ENCODE measurements around the gene MCUB.

The MCUB gene

DNA sequence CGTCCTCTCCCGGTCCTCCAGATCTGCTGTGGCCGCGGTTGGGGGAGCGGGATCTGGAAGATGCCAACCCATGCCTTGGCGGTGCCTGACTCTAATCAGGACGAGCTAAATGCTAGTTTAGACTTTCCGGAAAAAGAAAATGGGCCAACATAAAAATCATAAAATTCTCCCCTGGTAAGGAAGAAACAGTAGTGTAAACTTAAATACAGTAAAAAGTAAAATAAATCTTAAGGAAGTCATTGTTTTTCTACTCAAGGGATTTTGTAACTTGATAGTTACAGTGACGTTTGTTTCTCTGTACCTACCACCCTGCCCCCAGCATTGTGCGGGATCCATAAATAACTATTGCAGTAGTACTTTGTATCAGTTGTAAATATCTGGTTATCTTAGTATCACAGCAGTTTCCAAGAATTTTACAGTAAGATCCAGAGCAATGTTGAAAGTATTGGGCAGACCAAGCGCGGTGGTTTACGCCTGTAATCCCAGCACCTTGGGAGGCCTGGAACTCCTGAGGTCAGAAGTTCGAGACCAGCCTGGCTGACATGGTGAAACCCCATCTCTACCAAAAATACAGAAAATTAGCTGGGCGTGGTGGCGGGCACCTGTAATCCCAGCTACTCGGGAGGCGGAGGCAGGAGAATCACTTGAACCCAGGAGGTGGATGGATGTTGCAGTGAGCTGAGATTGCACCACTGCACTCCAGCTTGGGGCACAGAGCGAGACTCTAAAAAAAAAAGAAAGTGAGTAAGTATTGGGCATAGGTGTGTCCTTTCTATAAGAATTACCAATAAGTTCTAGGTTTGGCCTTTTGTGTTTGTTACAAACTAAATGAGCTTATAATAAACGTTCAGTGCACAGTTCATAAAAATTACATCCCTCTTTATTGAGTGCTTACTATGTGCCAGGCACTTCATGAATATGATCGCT lies 170.8 kb downstream of the MCUB start:
- no peak for DNase-seq

DNA sequence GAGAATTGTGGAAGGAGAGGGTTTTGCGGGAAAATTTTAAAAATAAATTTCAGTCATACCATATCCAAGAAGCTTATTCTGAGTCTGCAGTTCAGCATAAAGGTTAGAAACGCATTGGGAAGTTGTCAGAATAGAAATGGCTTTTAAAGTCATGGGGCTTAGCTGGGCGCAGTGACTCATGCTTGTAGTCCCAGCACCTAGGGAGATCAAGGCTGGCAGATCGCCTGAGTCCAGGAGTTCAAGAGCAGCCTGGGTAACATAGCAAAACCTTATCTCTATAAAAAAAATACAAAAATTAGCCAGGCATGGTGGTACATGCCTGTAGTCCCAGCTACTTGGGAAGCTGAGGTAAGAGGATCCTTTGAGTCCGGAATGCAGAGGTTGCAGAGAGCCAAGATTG lies 173.7 kb downstream of the MCUB start:
- no peak for DNase-seq

DNA sequence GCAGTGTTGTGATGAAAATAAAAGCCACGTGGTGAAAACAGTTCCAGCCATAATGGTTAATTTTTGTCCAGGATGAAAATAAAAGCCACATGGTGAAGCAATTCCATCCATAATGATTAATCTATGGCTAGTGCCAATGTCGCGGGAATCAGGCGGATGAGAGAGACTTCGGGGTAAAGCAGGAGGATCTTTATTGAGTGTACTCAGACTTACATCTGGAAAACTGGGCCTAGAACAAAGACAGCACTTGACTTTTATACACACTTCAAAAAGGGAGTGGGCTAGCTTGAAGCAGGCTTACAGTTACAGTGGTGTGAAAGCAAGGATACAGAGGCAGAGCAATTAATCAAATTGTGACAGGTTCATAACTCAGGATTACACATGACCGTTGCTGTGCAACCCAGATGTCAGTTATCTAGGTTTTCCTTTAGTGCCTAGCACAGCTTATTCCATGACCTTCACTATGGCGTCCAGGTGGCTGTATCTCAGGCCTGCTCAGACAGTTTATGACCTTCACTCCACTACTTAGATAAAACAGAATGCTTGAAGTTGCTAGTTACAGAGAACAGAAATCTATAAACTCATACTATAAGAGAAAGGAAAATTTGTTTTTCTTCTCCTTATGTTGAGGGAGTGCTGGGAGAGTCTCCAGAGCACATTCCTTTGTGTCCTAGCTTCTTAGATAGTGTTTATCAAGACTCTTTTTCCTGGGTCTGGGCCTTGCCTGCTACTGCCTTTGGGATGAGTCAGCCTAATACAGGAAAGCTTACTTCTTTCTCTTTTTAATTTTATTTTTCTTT lies 175.7 kb downstream of the MCUB start:
- DNase-seq: no peak

Measured in NCI-H2081 (cell line).